Measurements from ENCODE around the gene GARIN5B.

DNA sequence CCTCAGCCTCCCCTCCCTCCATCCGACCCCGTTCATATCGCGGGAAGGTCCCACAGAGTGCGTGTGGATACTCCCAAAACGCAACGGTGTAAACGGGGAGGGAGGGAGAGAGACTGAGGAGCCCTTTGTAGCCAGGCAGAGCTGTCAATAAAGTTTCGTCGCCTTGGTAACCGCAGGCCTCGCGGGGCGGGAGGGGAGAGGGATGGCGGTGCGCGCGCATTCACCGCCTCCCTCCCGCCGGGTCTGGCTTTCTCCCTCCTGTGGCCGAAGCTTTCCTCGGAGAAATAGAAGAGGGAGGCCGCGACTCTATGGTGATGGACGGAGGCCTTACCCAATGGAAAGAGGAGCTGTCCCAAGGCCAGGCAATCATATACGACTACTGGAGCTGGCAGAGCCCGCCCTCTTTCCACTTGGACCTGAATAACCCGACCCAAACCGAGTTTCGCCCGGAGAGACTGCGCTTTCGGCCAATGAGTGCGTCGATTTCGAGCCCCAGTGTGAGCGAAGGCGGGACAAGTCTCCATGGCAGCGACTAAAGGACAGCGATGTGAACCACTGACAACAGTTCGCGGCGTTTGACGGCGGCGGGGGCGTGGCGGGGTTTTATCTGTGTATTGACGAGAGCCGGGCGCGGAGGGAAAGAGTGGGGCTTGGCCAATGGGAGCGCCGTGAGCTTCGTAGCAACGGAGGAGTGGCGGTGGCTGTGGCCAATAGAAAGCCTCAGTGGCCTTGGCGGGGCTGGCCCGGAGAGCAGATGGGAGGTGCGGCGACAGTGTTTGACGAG is 23.8 kb downstream of the GARIN5B start, which contains the start of gene KMT5C:
- TF ChIP-seq, protein P1, sequence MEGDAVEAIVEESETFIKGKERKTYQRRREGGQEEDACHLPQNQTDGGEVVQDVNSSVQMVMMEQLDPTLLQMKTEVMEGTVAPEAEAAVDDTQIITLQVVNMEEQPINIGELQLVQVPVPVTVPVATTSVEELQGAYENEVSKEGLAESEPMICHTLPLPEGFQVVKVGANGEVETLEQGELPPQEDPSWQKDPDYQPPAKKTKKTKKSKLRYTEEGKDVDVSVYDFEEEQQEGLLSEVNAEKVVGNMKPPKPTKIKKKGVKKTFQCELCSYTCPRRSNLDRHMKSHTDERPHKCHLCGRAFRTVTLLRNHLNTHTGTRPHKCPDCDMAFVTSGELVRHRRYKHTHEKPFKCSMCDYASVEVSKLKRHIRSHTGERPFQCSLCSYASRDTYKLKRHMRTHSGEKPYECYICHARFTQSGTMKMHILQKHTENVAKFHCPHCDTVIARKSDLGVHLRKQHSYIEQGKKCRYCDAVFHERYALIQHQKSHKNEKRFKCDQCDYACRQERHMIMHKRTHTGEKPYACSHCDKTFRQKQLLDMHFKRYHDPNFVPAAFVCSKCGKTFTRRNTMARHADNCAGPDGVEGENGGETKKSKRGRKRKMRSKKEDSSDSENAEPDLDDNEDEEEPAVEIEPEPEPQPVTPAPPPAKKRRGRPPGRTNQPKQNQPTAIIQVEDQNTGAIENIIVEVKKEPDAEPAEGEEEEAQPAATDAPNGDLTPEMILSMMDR (IDR thresholded peaks at IDR 0.05), result peak; percentile 49 to 70 (median 52)
- peak; percentile 91 for TF ChIP-seq POLR2A (IDR thresholded peaks at IDR 0.05)
